Left renal pelvis (tissue), 4 donors: ENCODE measurements around the gene PDK1. TPM values are rescaled to one million over a fixed set of nuclear protein-coding genes. Genes with fewer than 3 reads are reported as not detected.
"Not testable (repeated sequence)": the region's sequence is repeated elsewhere in the genome, so short reads cannot be mapped to it uniquely, and the experiment has no call there.

Source experiments
- DNase-seq, 4 donors: peaks; one replicate each; pipeline ENCODE4 v3.0.0-alpha.2; 2013; ENCODE audit warnings: low read depth in 4 of 4, low spot score in 3 of 4
- polyA plus RNA-seq, 4 donors: library from polyadenylated mRNA; unstranded; fragments of 120-200 nt; gene quantifications; one replicate each; pipeline ENCODE4 v1.2.1, GENCODE V29; 2013; ENCODE audit not compliant: insufficient read length in 4 of 4

PDK1 gene
- polyA plus RNA-seq, 4 donors, result 8.4 to 15.0 (median 11.2) TPM

- DNase-seq, result not testable (repeated sequence)
Observed at GRCh38 chr2:172592190-172592589, 36.3 kb downstream of the PDK1 start.

- no peak for DNase-seq
Observed at GRCh38 chr2:172596776-172597175, 40.9 kb downstream of the PDK1 start.

- DNase-seq, result no peak
Observed at GRCh38 chr2:172597176-172597842, 41.4 kb downstream of the PDK1 start.

- no peak for DNase-seq
Observed at GRCh38 chr2:172599947-172600346, 44.1 kb downstream of the PDK1 start.

GRCh38 chr2:172600557-172601008 lies 44.7 kb downstream of the PDK1 start:
- peak in 1 of 4 donors; percentile 14 for DNase-seq

- DNase-seq, result no peak
Observed at GRCh38 chr2:172606285-172606684, 50.4 kb downstream of the PDK1 start.

GRCh38 chr2:172607379-172607928 lies 51.6 kb downstream of the PDK1 start:
- no peak for DNase-seq

- DNase-seq, result no peak
Observed at GRCh38 chr2:172609488-172609887, 53.6 kb downstream of the PDK1 start.

GRCh38 chr2:172612051-172612450 lies 56.2 kb downstream of the PDK1 start:
- no peak for DNase-seq

- DNase-seq, result peak in 3 of 4 donors; percentile 34 to 53 (median 36)
Observed at GRCh38 chr2:172613040-172613439, 57.1 kb downstream of the PDK1 start.

GRCh38 chr2:172613615-172614231 lies 57.8 kb downstream of the PDK1 start:
- DNase-seq, result no peak

GRCh38 chr2:172614932-172615331 lies 59.0 kb downstream of the PDK1 start:
- no peak for DNase-seq

GRCh38 chr2:172615727-172616261 lies 59.9 kb downstream of the PDK1 start:
- DNase-seq, result no peak

GRCh38 chr2:172617115-172617514 lies 61.2 kb downstream of the PDK1 start:
- no peak for DNase-seq

GRCh38 chr2:172623249-172623965 lies 67.5 kb downstream of the PDK1 start:
- no peak for DNase-seq

GRCh38 chr2:172624996-172625395 lies 69.1 kb downstream of the PDK1 start:
- no peak for DNase-seq

GRCh38 chr2:172627181-172627580 lies 71.3 kb downstream of the PDK1 start:
- no peak for DNase-seq

- DNase-seq, result no peak
Observed at GRCh38 chr2:172628085-172628484, 72.2 kb downstream of the PDK1 start.

- DNase-seq, result no peak
Observed at GRCh38 chr2:172629586-172629985, 73.7 kb downstream of the PDK1 start.

GRCh38 chr2:172630181-172630580 lies 74.3 kb downstream of the PDK1 start:
- DNase-seq, result no peak

- no peak for DNase-seq
Observed at GRCh38 chr2:172634477-172634876, 78.6 kb downstream of the PDK1 start.
